Lower leg skin (tissue), 3 donors: Measurements from ENCODE around the gene KIRREL3.

Experiments
- POLR2A ChIP-seq, 2 donors: fragments of 450-650 bp; IDR thresholded peaks; one replicate each; pipeline ENCODE4 v1.6.1; 2016 to 2017; ENCODE audit warnings: antibody characterized with exemption in 2 of 2, mild to moderate bottlenecking in 1 of 2, moderate library complexity in 1 of 2
- TF ChIP-seq, protein P1 (sequence below), 3 donors: fragments of 450-650 bp; IDR thresholded peaks; one replicate each; pipeline ENCODE4 v1.5.1; 2016; ENCODE audit warnings: antibody characterized with exemption in 3 of 3, mild to moderate bottlenecking in 3 of 3, moderate library complexity in 2 of 3

DNA sequence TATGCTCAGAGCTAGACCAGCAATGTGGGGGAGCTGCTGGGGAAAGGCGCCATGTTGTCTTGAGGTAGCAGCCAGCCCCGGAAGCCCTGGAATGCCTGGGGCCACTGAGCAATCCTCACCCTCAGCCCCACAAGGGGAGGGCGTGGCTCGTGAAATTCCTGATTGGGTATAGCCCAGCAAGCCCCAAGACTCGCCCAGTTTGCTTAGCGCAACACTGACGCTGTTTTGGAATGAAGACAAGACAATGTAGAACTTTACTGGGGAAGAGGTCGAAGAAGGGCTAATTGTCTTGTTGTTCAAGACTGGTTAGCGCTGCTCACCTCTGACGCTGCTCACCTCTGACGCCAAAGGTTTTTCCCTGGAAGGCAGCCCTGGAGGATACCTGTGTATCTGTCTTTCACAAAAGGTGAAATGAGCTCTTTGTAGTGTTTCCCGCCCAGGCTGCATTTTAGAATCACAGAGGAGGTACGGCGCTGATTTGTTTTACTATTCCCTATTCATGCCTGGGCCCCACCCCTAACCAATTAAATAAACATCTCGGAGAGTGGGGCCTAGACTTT, 597.5 kb downstream of the KIRREL3 start:
- TF ChIP-seq, protein P1, sequence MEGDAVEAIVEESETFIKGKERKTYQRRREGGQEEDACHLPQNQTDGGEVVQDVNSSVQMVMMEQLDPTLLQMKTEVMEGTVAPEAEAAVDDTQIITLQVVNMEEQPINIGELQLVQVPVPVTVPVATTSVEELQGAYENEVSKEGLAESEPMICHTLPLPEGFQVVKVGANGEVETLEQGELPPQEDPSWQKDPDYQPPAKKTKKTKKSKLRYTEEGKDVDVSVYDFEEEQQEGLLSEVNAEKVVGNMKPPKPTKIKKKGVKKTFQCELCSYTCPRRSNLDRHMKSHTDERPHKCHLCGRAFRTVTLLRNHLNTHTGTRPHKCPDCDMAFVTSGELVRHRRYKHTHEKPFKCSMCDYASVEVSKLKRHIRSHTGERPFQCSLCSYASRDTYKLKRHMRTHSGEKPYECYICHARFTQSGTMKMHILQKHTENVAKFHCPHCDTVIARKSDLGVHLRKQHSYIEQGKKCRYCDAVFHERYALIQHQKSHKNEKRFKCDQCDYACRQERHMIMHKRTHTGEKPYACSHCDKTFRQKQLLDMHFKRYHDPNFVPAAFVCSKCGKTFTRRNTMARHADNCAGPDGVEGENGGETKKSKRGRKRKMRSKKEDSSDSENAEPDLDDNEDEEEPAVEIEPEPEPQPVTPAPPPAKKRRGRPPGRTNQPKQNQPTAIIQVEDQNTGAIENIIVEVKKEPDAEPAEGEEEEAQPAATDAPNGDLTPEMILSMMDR (IDR thresholded peaks at IDR 0.05) = no peak
- no peak for TF ChIP-seq POLR2A (IDR thresholded peaks at IDR 0.05)
